SH-SY5Y (cell line): ENCODE data around the gene WDR37.

Experiments
- GATA2 ChIP-seq: IDR thresholded peaks from 2 replicates; pipeline ENCODE4 v1.6.1; 2011; ENCODE audit warnings: mild to moderate bottlenecking, low read depth, low read length
- GATA3 ChIP-seq: IDR thresholded peaks from 2 replicates; pipeline ENCODE4 v1.6.1; 2011; ENCODE audit warnings: low read depth, mild to moderate bottlenecking, low read length, moderate library complexity

Gene WDR37

DNA sequence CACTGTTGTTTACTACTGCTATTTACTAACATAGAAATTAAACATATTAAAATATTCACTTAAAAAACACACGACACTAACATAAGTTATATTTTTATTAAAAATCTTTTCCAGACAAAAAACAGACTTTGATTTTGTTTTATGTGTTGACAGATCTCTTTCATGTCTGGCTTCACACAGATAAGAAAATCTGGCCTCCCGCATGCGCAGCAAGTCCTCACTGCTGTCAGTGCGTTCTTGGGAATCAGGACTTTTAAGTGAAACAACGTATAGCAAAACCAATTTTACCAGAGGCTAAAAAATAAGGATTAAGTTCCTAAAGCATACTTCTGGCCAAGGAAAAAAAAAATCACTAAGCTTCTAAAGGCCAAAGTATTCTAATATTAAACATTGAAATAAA lies 6.0 kb upstream of the WDR37 start:
- TF ChIP-seq GATA2, result 0 out of 2 replicates have a peak, but pooled peaks have one; percentile 30
- TF ChIP-seq GATA3, result no peak

- TF ChIP-seq GATA3, result no peak
- TF ChIP-seq GATA2, result no peak
Observed at GRCh38 chr10:1050554-1050953, 5.6 kb upstream of the WDR37 start.

DNA sequence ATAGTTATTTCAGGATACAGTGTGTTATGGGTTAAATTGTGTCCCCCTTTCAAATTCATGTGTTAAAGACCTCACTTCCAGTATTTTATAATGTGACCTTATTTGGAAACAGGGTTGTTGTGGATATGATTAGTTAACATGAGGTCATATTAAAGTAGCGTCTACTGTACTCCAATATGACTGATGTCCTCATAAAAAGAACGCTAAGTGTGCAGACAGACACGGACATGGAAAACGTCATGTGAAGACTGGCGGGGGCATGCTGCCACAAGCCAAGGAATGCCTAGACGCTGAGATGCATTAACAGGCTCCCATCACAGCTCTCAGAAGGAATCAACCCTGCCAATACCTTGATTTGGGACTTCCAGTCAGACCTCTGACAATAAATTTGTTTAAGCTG lies 1.5 kb upstream of the WDR37 start:
- TF ChIP-seq GATA3 (no peak), GATA2 (no peak)

DNA sequence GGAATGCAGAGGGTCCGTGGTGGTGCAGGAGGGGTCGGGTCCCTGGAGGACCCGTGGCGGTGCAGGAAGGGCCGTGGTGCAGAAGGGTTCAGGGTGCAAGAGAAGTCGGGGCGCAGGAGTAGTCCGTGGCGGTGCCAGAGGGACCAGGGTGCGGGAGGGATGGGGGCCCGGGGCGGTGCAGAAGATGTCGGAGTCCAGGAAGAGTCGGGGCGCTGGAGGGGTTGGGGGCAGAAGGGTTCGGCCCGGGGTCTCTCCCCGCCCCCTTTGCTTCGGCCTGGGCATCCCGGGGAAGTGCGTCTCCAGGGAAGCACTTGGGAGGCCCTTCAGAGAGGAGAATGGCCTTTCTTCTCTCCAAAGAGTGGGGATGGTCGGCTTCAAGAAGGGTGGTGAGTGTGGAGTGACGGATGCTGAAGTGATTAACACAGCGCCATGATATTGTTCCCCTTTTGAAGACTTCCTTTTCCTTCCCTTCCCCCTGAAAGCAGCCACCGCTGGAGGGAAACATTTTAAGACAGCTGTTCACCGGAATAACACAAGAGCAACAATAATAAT lies 997 bp downstream of the WDR37 start:
- TF ChIP-seq GATA2 (no peak), GATA3 (no peak)

GRCh38 chr10:1058017-1058416 lies 1.8 kb downstream of the WDR37 start:
- TF ChIP-seq GATA2 (no peak), GATA3 (no peak)

DNA sequence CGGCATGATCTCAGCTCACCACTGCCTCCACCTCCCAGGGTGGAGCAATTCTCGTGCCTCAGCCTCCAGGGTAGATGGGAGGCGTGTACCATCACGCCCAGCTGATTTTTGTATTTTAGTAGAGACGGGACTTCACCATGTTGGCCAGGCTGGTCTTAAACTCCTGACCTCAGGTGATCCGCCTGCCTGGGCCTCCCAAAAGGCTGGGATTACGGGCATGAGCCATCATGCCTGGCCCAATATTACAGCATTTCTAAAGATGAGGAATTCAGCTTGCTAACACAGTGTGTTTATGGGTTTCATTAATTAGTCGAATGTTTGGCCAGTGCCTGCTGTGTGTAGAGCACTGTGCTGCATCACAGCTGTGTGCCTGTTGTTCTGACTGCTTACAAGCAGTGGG lies 3.7 kb downstream of the WDR37 start:
- TF ChIP-seq GATA3 (no peak), GATA2 (no peak)

GRCh38 chr10:1061930-1062774 lies 6.0 kb downstream of the WDR37 start:
- no peak for TF ChIP-seq GATA2
- no peak for TF ChIP-seq GATA3

DNA sequence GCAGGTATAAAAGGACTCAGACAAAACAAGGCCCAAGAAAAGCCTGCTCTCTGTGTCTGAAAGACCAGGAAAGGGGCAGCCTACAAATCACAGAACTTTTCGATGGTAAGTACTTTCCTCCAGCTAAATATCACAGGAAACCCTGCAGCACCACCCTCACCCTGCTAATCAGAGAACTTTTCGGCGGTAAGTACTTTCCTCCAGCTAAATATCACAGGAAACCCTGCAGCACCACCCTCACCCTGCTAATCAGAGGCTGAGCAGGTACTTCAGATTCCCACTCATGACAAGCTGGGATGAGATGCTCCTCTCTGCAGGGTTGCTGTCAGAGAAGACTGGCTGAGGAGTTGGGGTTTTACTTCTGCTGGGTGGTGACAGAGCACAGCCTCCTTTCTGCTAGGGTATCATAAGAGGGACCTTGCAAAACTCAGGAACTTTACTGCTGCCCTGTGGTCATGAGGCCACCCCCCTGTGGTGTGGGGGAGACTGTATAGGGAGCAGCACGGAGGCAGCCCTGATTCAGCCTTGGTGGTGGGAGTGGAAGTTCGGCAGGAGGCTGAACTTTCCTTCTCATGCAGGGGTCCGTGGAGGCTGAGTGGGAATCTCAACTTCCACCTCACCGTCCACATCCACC lies 7.2 kb downstream of the WDR37 start:
- TF ChIP-seq GATA2 (no peak), GATA3 (no peak)

- TF ChIP-seq GATA2, result no peak
- TF ChIP-seq GATA3, result no peak
Observed at GRCh38 chr10:1064964-1065247, 8.7 kb downstream of the WDR37 start.

DNA sequence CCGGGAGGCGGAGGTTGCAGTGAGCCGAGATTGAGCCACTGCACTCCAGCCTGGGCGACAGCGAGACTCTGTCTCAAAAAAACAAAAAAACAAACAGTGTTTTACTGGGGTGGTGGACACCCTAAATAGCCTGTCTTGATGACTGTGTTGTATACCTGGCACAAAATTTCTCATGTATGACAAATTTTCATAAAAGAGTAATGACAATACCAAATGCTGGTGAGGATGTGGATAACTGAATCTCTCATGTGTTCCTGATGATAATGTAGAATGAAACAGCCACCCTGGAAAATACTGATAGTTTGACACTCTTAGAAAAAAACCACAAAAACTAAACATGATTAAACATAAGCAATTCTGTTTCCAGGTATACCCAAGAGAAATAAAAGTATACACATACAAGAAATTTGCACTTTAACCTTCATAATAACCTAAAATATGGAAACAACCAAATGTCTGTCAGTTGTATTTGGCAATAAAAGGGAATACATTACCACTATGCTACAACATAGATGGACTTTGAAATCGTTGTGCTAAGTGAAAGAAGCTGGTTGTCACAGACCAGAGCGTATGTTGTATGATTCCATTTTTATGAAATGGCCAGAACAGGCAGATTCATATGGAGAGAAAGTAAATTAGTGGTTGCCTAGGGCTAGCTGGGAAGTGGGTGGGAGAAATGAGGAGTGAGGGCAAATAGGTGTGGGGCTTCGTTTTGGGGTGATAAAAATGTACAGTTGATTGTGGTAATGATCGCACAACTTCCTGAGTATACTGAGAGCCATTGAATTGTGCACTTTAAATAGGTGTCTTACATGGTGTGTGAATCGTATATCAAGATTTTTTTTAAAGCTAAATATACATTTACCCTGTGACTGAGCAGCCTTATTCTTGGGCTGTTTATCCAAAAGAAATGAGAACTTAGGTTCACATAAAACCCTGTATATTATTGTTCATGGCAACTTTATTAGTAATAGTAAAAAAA lies 12.5 kb downstream of the WDR37 start:
- no peak for TF ChIP-seq GATA2
- no peak for TF ChIP-seq GATA3

- TF ChIP-seq GATA3 (no peak), GATA2 (no peak)
Observed at GRCh38 chr10:1070919-1071318, 14.7 kb downstream of the WDR37 start.

DNA sequence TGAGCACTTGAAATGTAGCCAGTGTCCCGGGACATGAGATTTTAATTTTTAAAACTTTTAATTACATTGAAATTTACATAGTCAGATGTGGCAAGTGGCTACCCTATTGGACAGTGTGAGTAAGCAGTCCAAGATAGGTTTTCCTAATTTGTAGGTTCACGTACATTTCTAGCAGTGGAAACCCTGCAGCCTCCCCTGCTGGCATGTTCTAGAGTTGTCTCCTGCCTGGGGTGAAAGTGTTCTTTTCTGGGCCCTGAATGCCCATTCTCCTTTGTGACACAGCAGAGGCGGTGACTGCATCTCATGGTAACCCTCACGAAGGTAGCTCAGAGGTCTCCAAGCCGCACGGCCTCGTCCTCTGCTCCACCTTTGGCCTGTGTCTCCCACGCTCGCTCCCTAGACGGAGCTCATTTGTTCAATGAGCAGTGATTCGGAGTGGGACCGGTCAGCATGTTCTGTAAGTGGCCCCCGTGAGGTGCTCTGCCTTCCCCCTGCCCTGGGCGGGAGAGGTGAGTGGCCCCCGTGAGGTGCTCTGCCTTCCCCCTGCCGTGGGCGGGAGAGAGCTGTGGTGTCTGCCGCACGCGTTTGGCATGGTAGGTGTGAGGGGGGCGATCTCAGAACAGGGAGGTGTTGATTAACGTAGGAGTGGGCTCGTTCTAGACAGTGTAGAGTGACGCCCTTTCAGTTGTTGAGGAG lies 18.0 kb downstream of the WDR37 start:
- no peak for TF ChIP-seq GATA3
- TF ChIP-seq GATA2, result no peak

DNA sequence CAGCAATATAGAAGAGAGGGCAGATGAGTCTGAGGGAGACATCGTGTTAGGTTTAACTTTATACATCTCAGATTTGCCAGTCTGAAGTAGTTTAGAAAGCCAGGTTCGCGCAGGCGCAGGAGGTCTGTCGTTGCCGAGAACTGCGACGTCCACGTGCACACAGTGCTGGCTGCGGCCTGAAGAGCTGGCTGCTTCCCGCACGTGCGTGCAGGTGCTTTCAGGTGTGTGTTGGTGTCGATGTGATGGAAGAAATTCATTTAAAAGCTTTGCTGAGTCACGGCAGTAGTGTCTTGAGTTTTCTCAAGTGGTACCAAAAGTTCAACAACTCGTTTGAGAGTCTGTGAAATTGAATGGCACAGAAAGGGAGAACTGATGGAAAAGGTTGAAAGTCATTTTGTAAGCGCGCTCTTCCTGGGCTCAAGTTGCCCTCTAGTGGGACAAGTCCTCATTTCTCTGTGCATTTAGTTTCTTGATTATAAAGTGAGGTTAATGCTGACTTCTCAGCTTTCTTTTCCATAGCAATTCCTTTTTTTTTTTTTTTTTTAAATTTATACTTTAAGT lies 18.6 kb downstream of the WDR37 start:
- TF ChIP-seq GATA3 (no peak), GATA2 (no peak)
